ENCODE measurements around the gene CLEC2A.

The CLEC2A gene

DNA sequence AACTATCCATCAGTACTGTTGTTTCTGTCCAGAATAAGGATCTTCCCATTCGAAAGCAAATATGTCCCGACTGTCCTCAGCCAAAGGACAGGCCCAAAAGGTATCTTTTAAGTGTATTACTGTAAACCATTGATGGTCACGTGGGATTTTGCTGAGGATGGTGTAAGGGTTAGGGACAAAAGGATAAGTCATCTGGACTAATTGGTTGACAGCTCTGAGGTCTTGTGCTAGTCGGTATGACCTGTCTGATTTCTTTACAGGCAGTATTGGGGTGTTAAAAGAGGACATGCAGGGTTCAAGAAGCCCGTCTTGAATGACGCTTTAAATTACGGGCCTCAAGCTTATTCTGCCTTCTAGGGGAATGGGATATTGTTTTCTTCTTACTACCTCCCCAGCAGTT is 24.4 kb downstream of the CLEC2A start:
- DNase-seq (ENCODE audit: low read depth): no peak
- TF ChIP-seq, protein P1, sequence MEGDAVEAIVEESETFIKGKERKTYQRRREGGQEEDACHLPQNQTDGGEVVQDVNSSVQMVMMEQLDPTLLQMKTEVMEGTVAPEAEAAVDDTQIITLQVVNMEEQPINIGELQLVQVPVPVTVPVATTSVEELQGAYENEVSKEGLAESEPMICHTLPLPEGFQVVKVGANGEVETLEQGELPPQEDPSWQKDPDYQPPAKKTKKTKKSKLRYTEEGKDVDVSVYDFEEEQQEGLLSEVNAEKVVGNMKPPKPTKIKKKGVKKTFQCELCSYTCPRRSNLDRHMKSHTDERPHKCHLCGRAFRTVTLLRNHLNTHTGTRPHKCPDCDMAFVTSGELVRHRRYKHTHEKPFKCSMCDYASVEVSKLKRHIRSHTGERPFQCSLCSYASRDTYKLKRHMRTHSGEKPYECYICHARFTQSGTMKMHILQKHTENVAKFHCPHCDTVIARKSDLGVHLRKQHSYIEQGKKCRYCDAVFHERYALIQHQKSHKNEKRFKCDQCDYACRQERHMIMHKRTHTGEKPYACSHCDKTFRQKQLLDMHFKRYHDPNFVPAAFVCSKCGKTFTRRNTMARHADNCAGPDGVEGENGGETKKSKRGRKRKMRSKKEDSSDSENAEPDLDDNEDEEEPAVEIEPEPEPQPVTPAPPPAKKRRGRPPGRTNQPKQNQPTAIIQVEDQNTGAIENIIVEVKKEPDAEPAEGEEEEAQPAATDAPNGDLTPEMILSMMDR (IDR thresholded peaks at IDR 0.05; ENCODE audit: low read depth, low read length, missing control alignments): no peak
- H3K4me3 ChIP-seq (ENCODE audit: low read depth, low read length): no peak overlapping the region

DNA sequence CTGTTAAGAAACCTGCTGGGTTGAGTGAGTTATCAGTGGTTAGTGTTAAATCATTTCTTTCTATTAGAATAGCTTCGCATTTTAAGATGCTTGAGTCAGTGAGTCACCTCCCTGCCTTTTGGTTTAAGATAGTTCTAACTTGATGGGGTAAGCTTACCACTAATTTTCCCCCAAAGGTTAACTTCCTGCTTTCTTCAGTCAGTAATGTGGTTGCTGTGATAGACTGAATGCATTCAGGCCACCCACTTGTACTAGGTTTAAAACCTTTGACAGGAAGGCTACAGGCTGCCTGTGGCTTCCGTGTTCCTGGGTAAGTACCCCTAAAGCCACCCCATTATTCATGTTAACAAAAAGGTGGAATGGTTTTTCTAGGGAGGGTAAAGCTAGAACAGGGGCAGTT is 25.3 kb downstream of the CLEC2A start:
- no peak for DNase-seq (ENCODE audit: low read depth)
- no peak overlapping the region for H3K4me3 ChIP-seq (ENCODE audit: low read depth, low read length)
- TF ChIP-seq, protein P1 (IDR thresholded peaks at IDR 0.05; ENCODE audit: low read depth, low read length, missing control alignments): no peak

DNA sequence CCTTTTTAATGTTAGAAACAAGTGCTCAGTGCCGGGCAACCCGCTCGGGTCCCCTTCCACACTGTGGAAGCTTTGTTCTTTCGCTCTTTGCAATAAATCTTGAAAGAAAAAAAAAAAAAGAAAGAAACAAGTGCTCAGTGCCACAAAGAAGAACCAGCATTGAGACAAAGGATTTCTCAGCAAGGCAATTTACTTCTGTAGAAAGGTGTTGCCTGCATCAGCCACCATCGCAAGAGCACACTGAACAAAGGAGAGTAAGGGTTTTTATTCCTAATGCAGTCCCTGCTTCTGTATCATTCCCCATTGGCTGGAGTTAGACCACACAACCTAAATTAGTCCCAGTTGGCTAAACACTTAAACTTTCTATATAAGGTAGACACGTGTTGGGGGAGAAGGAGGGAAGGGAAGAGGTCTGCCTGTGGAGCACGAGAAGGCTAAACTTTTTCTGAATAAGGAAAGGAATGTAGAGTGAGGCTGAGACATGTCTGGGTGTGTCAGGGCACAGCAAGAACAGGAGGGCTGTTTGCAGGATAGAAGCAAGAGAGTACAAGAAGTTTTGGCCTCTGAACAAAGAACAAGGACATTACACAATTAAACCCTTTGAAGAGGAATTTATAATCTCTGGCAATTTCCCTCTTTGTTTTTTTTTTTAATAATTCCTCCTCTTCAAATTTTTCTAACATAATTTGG is 29.5 kb downstream of the CLEC2A start:
- TF ChIP-seq, protein P1 (IDR thresholded peaks at IDR 0.05; ENCODE audit: low read depth, low read length, missing control alignments): no peak
- DNase-seq (ENCODE audit: low read depth): no peak
- H3K4me3 ChIP-seq (ENCODE audit: low read depth, low read length): no peak overlapping the region

DNA sequence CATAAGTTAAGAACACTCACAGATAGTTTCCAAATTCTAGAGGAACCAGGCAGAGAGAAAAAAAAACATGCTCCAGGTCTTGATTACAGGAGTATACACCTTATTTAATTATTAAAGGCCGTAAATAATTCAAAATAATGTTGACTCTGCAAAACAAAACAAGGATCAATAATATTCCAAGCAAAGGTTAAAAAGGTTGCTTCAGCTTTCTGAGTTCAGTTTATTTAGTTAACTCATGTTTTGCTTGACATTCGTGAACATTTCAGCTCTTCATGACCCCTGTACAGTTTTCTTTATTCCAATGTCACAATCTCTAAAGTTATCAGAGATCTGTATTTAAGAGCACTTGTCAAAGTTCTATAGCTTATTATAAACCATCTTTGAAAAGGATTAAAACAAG is 31.2 kb downstream of the CLEC2A start:
- no peak overlapping the region for H3K4me3 ChIP-seq (ENCODE audit: low read depth, low read length)
- TF ChIP-seq, protein P1 (IDR thresholded peaks at IDR 0.05; ENCODE audit: low read depth, low read length, missing control alignments): no peak
- DNase-seq (ENCODE audit: low read depth): no peak

DNA sequence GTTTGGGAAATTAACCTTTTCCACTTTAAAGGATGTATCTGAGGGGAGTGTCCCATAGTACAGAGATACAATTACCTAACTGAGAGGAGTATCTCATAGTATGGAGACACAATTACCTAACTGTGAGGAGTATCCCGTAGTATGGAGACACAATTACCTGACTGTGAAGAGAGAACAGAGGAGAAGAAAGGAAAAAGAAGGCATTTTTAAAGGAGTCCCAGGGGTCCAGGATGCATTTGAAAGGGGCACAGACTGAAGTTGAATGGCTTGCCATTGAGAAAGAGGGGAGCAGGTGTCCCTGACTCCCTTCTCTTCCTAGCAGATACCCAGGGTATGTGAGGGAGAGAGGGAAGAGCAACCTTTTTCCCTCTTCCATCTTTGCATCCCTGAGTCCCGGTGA is 33.0 kb downstream of the CLEC2A start:
- DNase-seq (ENCODE audit: low read depth): no peak
- H3K4me3 ChIP-seq (ENCODE audit: low read depth, low read length): no peak overlapping the region
- TF ChIP-seq, protein P1 (IDR thresholded peaks at IDR 0.05; ENCODE audit: low read depth, low read length, missing control alignments): no peak

DNA sequence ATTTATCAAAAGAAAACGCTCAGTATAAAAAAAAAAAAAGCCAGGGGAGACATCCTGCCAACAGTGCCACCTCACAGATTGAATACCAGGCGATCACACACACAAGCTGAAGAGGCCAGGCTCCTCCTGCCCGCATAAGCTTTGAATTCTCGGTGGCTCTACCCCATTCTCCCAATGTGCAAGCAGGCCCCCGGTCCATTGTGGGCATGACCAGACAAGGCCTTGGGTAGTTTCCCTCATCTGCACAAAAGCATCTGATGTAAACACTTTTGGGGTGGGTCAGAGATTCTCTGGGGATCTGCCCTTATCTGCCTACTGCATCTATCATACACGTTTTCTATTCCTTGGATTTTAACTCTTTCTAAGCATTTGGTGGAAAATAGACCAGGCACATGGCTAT is 34.6 kb downstream of the CLEC2A start:
- no peak for DNase-seq (ENCODE audit: low read depth)
- TF ChIP-seq, protein P1 (IDR thresholded peaks at IDR 0.05; ENCODE audit: low read depth, low read length, missing control alignments): no peak
- no peak overlapping the region for H3K4me3 ChIP-seq (ENCODE audit: low read depth, low read length)
